Tibial artery (tissue), 4 donors: ENCODE measurements around the gene ALDH4A1.

Source experiments
- DNase-seq, 2 donors: peaks; one replicate each; pipeline ENCODE4 v3.0.0-alpha.2; 2019
- H3K27ac ChIP-seq, 2 donors: fragments of 200-600 bp; sonication (generic) in 1 of 2; 1 replicate in 1 of 2; 2 replicates in 1 of 2; pipeline ENCODE4 v1.5.1; 2018 to 2019; ENCODE audit warnings: mild to moderate bottlenecking in 1 of 2
- H3K27me3 ChIP-seq, 2 donors: fragments of 200-600 bp; sonication (generic) in 1 of 2; one replicate each; pipeline versions ENCODE4 v1.5.1 to v1.6.0; 2016 to 2019
- H3K36me3 ChIP-seq, 3 donors: fragments of 200-600 bp; sonication (generic) in 2 of 3; one replicate each; pipeline ENCODE4 v1.5.1; 2016 to 2019; ENCODE audit warnings: mild to moderate bottlenecking in 2 of 3
- H3K4me1 ChIP-seq, 4 donors: fragments of 200-600 bp; sonication (generic) in 2 of 4; 1 replicate in 3 of 4; 2 replicates in 1 of 4; pipeline ENCODE4 v1.5.1; 2016 to 2019
- H3K4me3 ChIP-seq, 2 donors: fragments of 200-600 bp; sonication (generic) in 1 of 2; 1 replicate in 1 of 2; 2 replicates in 1 of 2; pipeline ENCODE4 v1.5.1; 2018 to 2019; ENCODE audit warnings: mild to moderate bottlenecking in 2 of 2
- H3K9me3 ChIP-seq, 3 donors: fragments of 200-600 bp; sonication (generic) in 1 of 3; one replicate each; pipeline ENCODE4 v1.5.1; 2016 to 2019
- CTCF ChIP-seq, 2 experiments: fragments of 200-600 bp in 1 of 2; fragments of 450-650 bp in 1 of 2; IDR thresholded peaks; one replicate each; pipeline ENCODE4 v1.5.1; 2017 to 2019; ENCODE audit warnings: antibody characterized with exemption in 2 of 2, mild to moderate bottlenecking in 1 of 2, moderate library complexity in 1 of 2
- intact Hi-C: fragments of 100-400 bp; cut with DNase I; formaldehyde crosslinking; loops from one replicate; pipeline ENCODE4 v1.15.0; 2023; ENCODE audit warnings: low total_unique reads

Gene ALDH4A1

GRCh38 chr1:18912550-18912949 lies 10.2 kb upstream of the ALDH4A1 start:
- Histone ChIP-seq H3K9me3 (no peaks in the 10 kb centered on the region), H3K4me1 (peaks cover 0 to 44% (median 33%) of the 10 kb centered on the region in 4 donors), H3K36me3 (peaks cover 25 to 70% (median 47%) of the 10 kb centered on the region in 3 donors), H3K27ac (peak overlapping the region; percentile 72 to 75), H3K4me3 (no peak overlapping the region), H3K27me3 (no peaks in the 10 kb centered on the region)
- no peak for TF ChIP-seq CTCF (IDR thresholded peaks at IDR 0.05)
- intact Hi-C loops = loop anchor here (5.0 kb wide), 1 partner anchor 40 kb away; no protein-coding TSS in a partner anchor
- DNase-seq = no peak

GRCh38 chr1:18908911-18909771 lies 6.8 kb upstream of the ALDH4A1 start:
- H3K27me3 ChIP-seq = no peaks in the 10 kb centered on the region
- intact Hi-C loops = loop anchor here (5.0 to 10.0 kb wide), 2 partner anchors 183 to 326 kb away; no protein-coding TSS in a partner anchor
- peak overlapping the region in 1 of 2 donors; percentile 66 for H3K27ac ChIP-seq
- H3K4me1 ChIP-seq = peaks cover 7 to 35% (median 24%) of the 10 kb centered on the region in 4 donors
- TF ChIP-seq CTCF (IDR thresholded peaks at IDR 0.05) = no peak
- peaks cover 30 to 67% (median 41%) of the 10 kb centered on the region in 3 donors for H3K36me3 ChIP-seq
- H3K4me3 ChIP-seq = no peak overlapping the region
- DNase-seq = no peak
- H3K9me3 ChIP-seq = no peaks in the 10 kb centered on the region

GRCh38 chr1:18907917-18908845 lies 5.8 kb upstream of the ALDH4A1 start:
- no peak overlapping the region for H3K4me3 ChIP-seq
- H3K9me3 ChIP-seq = no peaks in the 10 kb centered on the region
- intact Hi-C loops = loop anchor here (5.0 to 10.0 kb wide), 2 partner anchors 184 to 327 kb away; no protein-coding TSS in a partner anchor
- TF ChIP-seq CTCF (IDR thresholded peaks at IDR 0.05) = no peak
- H3K4me1 ChIP-seq = peaks cover 7 to 33% (median 25%) of the 10 kb centered on the region in 4 donors
- DNase-seq = no peak
- H3K27me3 ChIP-seq = no peaks in the 10 kb centered on the region
- peak overlapping the region; percentile 66 to 76 for H3K27ac ChIP-seq
- peaks cover 30 to 67% (median 41%) of the 10 kb centered on the region in 3 donors for H3K36me3 ChIP-seq

GRCh38 chr1:18907021-18907916 lies 4.9 kb upstream of the ALDH4A1 start:
- Histone ChIP-seq H3K4me3 (no peak overlapping the region), H3K27me3 (no peaks in the 10 kb centered on the region), H3K4me1 (peaks cover 7 to 28% (median 22%) of the 10 kb centered on the region in 4 donors), H3K27ac (peak overlapping the region; percentile 66 to 76), H3K9me3 (no peaks in the 10 kb centered on the region), H3K36me3 (peaks cover 30 to 67% (median 41%) of the 10 kb centered on the region in 3 donors)
- TF ChIP-seq CTCF (IDR thresholded peaks at IDR 0.05) = peak; percentile 78 to 89
- intact Hi-C loops = loop anchor here (5.0 to 10.0 kb wide), 2 partner anchors 185 to 328 kb away; no protein-coding TSS in a partner anchor
- peak; percentile 53 to 78 for DNase-seq
